Activated CD8-positive, alpha-beta memory T cell treated with anti-CD3 and anti-CD28 coated beads for 4 hours (primary cell): ENCODE results near the gene UTP11.

Experiments used
- DNase-seq, 2 donors: peaks; one replicate each; pipeline ENCODE4 v3.0.0-alpha.2; 2020; ENCODE audit warnings: low read depth in 2 of 2

UTP11 gene

DNA sequence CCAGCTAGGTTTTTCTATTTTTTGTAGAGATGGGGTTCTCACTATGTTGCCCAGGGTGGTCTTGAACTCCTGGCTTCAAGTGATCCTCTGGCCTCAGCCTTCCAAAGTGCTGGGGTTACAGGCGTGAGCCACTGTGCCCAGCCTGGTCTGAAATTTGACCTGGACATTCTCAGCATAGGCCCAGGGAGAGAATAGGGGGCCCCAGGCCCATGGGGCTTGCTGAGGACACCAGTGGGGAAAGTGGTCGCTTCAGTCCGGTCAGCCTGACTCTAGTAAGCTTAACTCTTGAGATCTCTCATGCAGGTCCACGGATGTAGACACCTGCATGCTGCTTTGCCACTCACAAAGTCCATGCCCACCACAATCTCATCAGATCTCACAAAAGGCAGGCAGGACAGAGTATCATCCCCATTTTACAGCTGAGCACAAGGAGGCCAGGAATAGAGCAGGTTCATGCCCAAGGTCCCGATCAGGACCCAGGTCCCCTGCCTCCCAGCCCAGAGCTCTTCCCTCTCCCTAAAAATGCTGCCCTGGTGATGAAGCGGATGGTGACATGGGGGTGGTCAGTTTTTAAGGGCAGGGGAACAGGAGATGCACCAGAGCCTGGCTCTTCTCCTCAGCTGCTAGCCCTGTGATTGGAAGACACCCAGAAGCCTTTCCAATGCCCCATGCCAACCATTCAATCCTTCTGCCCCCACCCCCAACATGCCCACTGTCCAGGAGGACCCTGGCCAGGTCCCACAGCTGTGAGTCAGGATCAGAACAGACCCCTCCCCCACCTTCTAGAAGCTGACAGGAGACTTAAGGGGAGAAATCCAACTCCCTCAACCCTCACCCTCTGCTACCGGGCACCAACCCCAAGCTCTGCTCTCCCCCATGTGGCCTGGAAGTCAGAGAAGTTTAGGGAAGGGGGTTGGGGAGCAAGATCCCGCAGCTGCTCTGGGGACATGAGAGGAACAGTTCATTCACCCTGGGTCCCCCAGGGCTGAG lies 9.0 kb upstream of the UTP11 start:
- no peak for DNase-seq

DNA sequence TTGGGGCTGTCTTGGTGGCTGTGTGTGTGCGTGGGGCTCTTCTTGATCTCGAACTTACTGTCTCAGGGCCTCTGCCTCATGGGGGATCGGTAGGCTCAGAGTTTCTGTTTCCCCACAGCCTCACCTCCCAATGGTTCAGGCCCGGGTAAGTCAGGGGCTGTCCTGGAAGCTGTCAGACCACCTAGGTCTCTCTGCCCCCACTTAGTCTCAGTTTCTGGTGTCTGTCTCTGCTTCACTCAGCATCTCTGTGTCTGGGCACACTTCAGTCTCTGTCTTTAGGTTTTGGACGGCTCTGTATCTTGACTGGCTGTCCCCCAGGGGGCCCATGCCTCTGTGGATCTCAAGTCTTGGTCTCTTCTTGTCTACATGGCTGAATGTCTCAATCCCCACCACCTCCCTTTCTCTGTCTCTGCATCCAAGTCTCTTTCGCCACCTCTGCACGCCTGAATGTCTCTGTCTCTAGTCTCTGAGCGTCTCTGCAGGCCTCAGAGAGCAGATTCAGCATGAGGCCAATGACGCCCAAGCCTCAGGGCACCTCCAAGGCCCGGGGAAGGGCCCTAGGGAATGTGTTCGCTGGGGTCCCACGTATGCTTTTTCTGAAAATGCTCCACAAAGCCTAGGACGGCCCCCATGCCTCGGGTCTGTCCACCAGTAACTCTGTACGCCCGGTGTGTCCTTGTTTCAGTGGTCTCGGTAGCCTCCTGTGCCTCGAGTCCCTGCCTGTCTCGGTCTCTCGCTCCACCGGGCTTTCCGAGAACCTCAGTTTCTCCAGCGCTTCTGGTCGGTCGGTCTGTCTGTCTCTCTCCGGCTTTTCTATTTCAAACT lies 8.0 kb upstream of the UTP11 start:
- DNase-seq: no peak

DNA sequence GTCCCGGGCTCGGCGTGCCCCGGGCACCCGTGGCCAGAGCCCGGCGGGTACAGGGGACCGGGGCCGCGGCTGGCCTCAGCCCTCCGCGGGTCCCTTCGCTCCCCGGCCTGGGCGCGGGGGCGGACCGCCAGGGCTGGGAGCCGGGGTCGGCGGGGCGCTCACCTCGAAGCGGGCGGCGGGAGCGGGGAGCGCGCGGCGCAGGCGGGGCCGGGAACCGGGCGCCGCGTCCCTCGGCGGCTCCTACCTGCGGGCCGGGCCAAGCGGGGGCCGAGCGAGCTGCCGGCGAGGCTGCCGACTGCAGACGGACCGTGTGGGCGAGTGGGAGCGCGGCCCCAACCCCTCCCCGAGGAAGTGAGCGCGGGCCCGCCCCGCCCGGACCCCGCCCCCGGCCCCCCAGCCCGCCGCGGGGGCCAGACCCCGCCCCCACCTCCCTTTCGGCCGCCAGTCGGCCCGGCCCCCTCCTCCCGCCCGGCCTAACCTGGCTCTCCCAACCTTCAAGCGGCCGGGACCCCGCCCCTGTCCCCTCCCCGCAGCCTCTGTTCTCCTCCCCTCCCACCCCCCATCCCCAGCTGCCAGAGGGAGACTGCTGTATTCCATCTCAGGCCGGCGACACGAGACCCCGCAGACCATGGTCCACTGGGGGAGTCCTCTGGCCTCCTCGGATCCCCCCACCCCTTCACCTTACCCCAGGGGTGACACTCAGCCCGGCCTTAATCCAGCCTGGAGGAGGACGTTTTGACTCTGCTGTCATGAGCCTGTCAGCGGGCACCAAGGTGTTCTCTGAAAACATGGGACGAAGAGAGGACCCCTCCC lies 7.1 kb upstream of the UTP11 start, which contains the start of gene FHL3:
FHL3 (minus strand) TSS at position 320 of the 813 bp plus-strand sequence. CDS start 6,102 bp downstream, outside the sequence.
- DNase-seq: no peak

DNA sequence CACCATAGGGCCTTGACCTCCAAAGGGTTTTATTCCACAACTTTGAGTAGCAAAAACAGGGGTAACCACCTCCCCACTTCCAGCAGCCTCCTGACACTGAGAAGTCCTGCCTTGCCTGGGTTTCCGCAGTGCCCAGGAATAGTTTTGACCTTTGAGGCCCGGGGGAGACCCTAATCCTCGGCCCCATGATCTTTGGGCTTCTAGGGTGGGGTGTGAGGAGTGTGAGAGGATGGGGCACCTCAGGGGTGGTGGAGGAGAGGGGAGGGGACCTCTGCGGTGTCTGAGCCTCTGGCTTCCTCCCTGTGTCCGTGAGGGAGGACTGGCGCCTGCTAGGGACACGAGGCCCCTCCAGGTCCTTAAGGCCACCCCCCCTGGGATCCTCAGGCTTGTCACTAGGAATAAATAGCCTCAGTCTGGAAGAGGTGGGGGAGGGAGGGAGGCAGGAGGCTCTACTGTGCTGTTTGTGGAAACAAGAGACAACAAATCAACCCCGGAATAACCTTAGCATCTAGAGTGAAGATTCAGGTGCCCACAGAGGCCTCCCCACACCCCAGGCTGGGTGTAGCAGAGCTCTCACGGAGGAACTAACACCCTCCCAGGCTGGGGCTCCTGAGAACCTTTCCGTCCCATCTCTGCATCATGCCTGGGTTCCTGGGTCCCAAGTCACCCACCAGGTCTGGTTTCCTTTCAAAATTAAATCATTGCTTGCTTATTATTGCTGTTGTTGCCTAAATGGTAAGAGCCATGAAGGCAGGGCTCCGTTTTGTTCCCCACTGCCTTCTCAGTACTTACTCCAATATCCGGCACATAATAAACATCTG lies 6.3 kb upstream of the UTP11 start:
- no peak for DNase-seq

DNA sequence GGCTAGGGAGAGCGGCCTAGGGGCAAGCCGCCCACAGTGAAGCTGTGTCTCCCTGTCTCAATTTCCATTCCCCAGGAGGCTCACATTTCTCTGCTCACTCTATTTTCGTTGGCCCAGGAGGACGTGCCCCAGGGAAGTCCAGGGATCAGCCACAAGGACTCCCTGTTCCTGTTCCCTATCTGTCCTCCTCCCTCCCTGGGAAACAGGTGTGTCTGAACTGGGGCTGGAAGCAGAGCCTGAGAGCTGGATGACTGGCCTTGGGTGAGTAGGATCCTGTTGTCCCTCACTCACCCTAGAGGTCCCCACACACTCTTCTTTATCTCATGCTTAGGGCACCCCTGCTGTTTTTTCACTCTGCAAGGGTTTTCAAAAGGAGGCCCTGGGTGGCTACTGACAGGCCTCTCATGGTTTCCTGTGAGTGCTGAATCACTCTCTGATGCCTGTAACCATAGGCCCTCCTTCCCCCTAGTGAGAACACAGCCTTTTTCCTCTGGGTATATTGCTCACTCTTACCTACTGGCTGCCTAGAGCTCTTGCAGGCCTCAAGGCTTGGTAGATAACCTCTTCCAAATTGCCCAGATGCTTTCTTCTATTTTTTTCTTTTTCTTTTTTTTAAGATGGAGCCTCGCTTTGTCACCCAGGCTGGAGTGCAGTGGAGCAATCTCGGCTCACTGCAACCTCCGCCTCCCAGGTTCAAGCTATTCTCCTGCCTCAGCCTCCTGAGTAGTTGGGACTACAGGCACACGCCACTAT lies 3.3 kb upstream of the UTP11 start:
- peak in 1 of 2 donors; percentile 33 for DNase-seq

DNA sequence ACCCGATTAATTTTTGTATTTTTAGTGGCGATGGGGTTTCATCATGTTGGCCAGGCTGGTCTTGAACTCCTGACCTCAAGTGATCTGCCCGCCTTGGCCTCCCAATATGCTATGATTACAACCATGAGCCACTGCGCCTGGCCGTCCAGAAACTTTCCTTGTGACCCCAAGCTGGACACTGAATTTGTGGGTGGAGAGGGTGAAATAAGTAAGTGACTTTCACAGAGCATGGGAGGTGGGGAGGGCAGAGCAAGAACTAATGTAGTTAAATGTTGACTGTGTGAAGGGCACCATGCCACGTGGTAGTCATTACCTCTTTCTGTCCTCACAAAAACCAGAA lies 2.7 kb upstream of the UTP11 start:
- DNase-seq: no peak

DNA sequence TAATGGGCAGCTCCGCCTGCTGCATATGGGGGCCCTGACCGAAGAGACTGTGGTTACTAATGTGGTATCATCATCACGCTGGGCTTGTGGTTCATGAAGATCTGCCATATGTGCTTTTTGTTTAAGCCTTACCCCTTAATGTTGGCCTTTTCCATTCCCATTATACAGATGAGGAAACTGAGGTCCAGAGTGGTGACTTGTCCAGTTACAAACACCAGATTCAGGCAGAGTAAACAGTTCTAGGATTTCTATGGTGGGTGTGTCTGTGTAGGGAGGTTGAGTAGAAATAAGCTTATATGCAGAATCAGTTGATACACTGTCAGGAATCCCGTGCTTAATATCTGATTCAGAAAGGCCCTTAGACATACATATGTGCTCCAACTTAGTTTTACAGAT lies 691 bp downstream of the UTP11 start:
- no peak for DNase-seq

DNA sequence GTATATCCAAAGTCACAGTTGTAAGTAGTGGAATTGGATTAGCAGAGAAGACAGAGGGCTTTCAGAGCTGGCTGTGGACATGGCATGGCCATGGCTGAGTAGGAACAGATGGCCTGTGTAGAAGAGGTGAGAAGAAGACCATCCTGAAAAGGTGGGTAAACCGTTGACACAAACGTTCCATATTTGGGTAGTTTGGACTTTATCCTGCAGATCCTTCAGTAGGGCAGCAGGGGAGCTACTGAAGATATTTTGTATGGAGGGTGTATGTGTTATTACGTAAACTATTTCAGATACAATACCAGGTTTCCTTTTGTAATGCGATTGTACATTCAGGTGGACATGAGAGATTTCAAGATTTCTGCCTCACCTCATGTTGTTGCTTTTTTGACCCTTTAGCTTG lies 1.6 kb downstream of the UTP11 start:
- no peak for DNase-seq

DNA sequence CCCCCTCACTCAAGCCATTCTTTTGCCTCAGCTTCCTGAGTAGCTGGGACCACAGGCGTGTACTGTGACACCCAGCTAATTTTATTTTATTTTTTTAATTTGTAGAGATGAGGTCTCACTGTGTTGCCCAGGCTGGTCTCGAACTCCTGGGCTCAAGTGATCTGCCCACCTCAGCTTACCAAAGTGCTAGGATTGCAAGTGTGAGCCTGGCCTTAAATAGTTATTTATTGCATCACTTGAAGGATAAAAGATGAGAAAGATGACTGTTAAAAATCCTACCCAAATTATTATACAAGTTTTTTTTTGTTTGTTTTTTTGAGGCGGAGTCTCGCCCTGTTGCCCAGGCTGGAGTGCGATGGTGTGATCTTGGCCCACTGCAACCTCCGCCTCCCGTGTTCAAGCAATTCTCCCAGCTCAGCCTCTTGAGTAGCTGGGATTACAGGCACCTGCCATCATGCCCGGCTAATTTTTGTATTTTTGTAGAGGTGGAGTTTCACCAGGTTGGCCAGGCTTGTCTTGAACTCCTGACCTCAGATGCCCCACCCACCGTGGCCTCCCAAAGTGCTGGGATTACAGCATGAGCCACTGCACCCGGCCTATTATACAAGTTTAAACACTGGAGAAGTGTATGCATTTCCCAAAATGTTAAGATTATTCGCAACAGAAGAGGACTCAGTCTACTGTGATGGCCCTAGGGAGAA lies 2.3 kb downstream of the UTP11 start:
- no peak for DNase-seq

DNA sequence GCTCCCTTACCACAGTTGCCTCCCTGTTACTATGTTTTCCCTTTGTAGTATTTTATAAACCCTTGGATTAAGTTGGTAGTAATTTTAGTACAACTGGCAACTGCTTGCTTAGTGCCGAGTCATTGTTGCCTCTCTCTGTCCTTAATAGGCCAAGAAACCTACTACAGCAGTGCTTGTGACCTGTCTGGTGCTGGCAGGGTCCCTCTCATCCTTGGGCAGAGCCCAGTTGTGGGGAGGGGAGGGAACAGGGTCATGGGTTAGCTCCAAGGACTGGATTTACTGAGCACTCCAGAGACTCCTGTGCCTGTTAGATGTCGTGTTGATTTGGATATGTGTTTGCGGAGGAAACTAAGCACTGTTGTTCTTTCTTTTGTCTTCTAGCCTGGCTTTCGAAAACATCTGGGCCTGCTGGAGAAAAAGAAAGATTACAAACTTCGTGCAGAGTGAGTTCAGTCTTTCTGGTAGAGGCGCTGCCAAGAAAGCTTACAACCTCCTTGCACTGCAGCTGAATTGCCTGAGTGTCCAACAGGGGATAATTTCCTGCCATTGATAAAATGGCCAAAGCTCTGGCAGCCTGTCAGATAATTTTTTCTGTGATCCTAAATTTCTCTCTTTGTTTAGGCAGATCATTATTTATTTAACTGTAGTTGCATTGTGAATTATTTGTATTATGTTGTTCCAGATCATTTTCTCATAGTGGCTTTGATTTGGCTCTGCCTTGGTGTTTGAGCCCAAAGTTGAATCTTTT lies 3.6 kb downstream of the UTP11 start:
- no peak for DNase-seq

DNA sequence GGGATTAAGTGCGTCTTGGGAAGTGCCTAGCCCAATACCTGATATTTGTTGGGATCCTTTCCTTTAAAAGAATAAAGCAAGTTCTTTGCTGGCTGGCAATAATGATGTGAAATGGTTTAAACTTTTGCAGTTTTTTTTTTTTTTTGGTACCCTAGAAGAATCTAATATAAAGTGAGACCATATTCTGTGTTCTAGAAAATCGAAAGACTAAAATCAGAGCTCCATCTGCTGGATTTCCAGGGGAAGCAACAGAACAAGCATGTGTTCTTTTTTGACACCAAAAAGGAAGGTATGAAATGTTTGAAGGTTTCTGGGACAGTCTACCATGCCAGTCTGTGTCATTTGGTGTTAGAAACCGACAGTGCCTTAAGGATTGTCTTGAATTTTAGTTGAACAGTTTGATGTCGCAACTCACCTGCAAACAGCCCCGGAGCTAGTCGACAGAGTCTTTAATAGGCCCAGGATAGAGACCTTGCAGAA lies 6.4 kb downstream of the UTP11 start:
- DNase-seq: no peak

DNA sequence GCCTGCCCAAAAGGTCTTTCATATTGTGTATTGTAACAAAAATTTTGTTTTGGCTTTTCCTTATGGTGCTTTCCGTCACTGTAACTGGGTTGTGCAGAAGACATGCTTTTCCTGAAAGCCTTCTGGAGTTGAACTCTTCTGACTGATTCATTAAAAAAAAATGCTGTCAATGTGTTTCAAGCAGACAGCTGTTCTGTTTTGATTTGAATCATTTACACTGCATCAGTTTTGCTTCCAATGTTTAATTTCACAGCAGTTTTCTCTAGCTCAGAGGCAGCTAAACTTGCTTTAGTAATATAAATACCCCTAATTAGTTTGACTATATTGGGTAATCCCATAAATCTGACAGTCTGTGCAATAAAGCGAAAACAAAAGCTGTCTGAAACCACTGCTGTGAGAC lies 7.9 kb downstream of the UTP11 start:
- DNase-seq: no peak

DNA sequence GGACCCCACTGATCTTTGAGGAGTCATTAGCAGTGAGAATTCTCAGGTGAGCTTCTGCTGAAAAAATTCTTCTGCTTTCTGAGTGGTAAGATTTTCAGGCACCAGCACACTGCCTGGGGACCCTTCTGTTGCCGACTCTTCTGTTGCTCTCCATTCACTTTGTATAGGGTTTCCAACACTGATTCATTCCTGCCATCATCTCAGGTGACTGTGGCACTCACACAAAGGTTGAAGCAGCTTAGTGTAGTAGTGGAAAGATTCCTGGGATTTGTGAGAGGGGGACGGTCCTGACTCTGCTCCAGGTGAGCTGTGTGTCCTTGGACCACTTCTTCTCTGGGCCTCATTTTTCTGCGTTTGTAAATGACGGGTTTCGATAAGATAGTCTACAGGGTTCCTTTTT lies 9.4 kb downstream of the UTP11 start:
- no peak for DNase-seq

DNA sequence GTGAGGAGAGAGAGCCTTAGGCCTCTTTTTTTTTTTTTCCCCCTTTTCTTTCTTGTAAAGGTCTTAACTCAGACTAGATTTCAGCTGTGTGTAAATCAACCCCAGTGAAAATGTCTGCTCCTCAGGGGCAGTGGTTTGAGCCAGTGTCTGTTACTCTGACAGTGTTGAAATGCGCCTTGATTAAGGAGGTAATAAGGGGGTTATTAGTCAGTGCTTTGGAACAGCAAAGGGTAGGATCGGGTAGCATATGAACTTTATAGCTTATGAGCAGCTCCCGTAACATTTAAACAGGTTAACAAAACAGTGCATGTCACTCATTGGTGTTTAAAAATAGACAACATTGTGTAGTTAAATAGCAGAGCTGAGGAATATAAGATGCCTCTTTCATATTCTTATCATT lies 10.3 kb downstream of the UTP11 start:
- DNase-seq: no peak

DNA sequence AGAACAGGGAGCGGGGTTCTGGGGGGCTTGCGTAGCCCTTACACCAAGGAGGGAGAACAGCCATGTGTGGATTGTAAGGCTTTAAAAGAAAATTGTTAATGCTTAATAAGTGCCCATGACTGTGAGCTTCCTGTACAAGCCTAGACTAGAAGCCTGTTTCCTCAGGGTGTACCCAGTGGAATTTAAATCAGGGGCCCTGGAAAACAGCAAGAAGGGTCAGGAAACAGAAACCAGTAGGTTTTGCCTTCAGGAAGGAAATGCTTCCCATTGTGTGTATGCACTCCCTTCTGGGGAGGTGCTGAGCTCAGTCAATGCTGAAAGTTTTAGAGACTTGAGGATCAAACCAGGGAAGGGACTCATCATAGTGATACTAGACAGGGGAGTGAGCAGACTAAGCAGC lies 12.7 kb downstream of the UTP11 start:
- DNase-seq: no peak

DNA sequence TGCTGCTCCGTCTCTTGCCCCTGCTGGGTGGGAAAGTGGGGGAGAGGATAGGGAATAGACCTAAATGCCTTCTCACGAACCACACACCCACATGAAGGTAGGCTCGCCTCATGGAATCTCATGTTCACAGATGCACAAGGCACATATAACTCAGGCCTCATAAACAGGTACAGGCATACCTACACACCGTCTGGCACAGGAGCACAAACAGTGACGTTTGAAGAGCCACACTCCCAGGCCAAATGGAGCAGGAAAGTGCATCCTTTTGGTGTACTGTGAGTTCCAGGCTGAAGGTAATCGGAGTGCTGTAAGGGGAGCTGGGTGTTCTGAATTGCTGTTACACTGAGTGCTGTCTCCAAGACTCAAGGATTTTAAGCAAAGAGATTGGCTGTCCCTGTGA lies 13.1 kb downstream of the UTP11 start:
- DNase-seq: no peak

DNA sequence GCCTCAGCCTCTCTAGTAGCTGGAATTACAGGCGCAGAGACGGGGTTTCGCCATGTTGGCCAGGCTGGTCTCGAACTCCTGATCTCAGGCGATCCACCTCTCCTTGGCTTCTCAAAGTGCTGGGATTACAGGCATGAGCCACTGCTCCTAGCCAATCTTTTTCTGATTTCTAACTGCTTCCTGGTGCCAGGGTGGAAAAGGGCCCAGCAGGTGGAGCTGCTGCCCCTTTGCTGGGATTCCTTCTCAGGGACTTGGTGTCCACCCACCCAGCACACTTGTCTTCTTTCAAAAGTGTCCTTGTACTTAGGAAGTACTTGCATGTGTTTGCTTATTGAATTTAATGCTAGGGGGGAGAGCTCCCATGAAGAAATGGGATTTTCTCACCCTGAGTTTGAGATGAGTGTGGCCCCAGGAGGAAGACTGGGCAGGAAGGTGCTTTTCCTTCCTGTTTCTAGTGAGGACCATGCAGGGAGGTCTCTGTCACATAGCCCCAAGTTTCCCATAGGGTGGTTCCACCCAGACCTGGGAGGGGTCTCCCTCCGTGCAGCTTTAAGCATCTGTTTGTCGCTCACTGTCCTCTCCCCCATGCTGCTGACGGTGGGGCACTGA lies 14.2 kb downstream of the UTP11 start:
- no peak for DNase-seq
